ENCODE data around the gene RIBC1. TPM values are rescaled to one million over a fixed set of nuclear protein-coding genes. Genes with fewer than 3 reads are reported as not detected.

RIBC1 gene
- total RNA-seq, 4 donors from 2014 or later: 0.40 to 1.7 (median 0.62) TPM

- Histone ChIP-seq H3K36me3 (no peaks in the 10 kb centered on the region), H3K4me3 (no peak overlapping the region), H3K9me3 (peaks cover 0 to 14% (median 0%) of the 10 kb centered on the region in 4 donors), H3K4me1 (no peaks in the 10 kb centered on the region), H3K27ac (replicated peaks in 1 of 4) (no peak overlapping the region), H3K27me3 (peaks cover 0 to 7% (median 0%) of the 10 kb centered on the region in 4 donors)
- WGBS: 78% methylated on average over 5 of the region's 5 CpGs
- intact Hi-C loops (cut with DNase I): no loop called here
- DNase-seq (ENCODE audit: extremely low spot score): no peak
- TF ChIP-seq, protein P1, sequence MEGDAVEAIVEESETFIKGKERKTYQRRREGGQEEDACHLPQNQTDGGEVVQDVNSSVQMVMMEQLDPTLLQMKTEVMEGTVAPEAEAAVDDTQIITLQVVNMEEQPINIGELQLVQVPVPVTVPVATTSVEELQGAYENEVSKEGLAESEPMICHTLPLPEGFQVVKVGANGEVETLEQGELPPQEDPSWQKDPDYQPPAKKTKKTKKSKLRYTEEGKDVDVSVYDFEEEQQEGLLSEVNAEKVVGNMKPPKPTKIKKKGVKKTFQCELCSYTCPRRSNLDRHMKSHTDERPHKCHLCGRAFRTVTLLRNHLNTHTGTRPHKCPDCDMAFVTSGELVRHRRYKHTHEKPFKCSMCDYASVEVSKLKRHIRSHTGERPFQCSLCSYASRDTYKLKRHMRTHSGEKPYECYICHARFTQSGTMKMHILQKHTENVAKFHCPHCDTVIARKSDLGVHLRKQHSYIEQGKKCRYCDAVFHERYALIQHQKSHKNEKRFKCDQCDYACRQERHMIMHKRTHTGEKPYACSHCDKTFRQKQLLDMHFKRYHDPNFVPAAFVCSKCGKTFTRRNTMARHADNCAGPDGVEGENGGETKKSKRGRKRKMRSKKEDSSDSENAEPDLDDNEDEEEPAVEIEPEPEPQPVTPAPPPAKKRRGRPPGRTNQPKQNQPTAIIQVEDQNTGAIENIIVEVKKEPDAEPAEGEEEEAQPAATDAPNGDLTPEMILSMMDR (IDR thresholded peaks at IDR 0.05): no peak
- TF ChIP-seq EP300 (IDR thresholded peaks at IDR 0.05) (no peak), POLR2AphosphoS5 (IDR thresholded peaks at IDR 0.05) (no peak), POLR2A (IDR thresholded peaks at IDR 0.05; ENCODE audit: low read depth) (no peak)
These were observed 56.6 kb downstream of the RIBC1 start for GRCh38 chrX:53479301-53479700.

Small RNAs within 50 kb of the gene (small RNA-seq; reads per million reads assigned to genes)
- 0 reads per million in 3 donors for gene MIR6857
- 0 reads per million in 3 donors for gene VTRNA3-1P

Other genes with a start within 250 kb of the RIBC1 start
- 100 to 1,000 TPM in 2 of 4 donors, 10 to 100 TPM in 2; 64.8 to 128 (median 85.2) TPM for gene KDM5C, start 197.7 kb upstream of the RIBC1 start, total RNA-seq
- gene IQSEC2, start 141.3 kb upstream of the RIBC1 start, total RNA-seq: 10 to 100 TPM; 12.0 to 24.8 (median 20.0) TPM
- gene SMC1A, start 219 bp upstream of the RIBC1 start, total RNA-seq: 10 to 100 TPM; 32.8 to 52.0 (median 36.5) TPM
- 100 to 1,000 TPM in 2 of 4 donors, 10 to 100 TPM in 2; 72.7 to 105 (median 94.3) TPM for gene HSD17B10, start 11.5 kb downstream of the RIBC1 start, total RNA-seq